A673 (cell line): ENCODE results near the gene RGMA. TPM values are rescaled to one million over a fixed set of nuclear protein-coding genes. Genes with fewer than 3 reads are reported as not detected.

Source experiments
- BruUV-seq: library from RNA; stranded (reverse); fragments of 400-500 nt; replicated peaks from 2 replicates; lab custom pipeline; 2021; lab: Mats Ljungman, UMichigan
- CTCF ChIA-PET: fragments of 300-600 bp; sonication (Branson Sonifier 250); formaldehyde crosslinking; loops from one replicate; lab custom pipeline; 2022; ENCODE audit warnings: antibody characterized with exemption; lab: Charles Lee
- POLR2A ChIA-PET: fragments of 300-600 bp; sonication (Branson Sonifier 250); formaldehyde crosslinking; loops from one replicate; lab custom pipeline; 2022; ENCODE audit warnings: antibody characterized with exemption; ENCODE audit not compliant: low non-redundant PET; lab: Charles Lee
- DNase-seq: peaks from one replicate; pipeline ENCODE4 v3.0.0-alpha.2; 2015; ENCODE audit warnings: low spot score
- H3K27ac ChIP-seq: fragments of 200-600 bp; sonication (generic); 2 replicates; pipeline ENCODE4 v1.5.1; 2016; ENCODE audit warnings: mixed run types, low read depth, mild to moderate bottlenecking, mixed read lengths, antibody characterized with exemption, low read length; ENCODE audit not compliant: poor library complexity, severe bottlenecking
- H3K27me3 ChIP-seq: fragments of 200-600 bp; sonication (generic); replicated peaks from 2 replicates; pipeline ENCODE4 v1.6.1; 2017; ENCODE audit warnings: mixed run types, low read depth, mild to moderate bottlenecking, mixed read lengths, antibody characterized with exemption, low read length; ENCODE audit not compliant: insufficient read depth, poor library complexity
- H3K36me3 ChIP-seq: fragments of 200-600 bp; sonication (generic); 2 replicates; pipeline ENCODE4 v1.6.1; 2016; ENCODE audit warnings: mixed run types, mild to moderate bottlenecking, mixed read lengths, antibody characterized with exemption, low read length; ENCODE audit not compliant: insufficient read depth, poor library complexity, severe bottlenecking
- H3K4me1 ChIP-seq: fragments of 200-600 bp; sonication (generic); 2 replicates; pipeline ENCODE4 v1.6.1; 2017; ENCODE audit warnings: mixed run types, mild to moderate bottlenecking, mixed read lengths, antibody characterized with exemption, low read length; ENCODE audit not compliant: insufficient read depth, poor library complexity, severe bottlenecking
- H3K4me3 ChIP-seq: fragments of 200-600 bp; sonication (generic); 2 replicates; pipeline ENCODE4 v1.5.1; 2016; ENCODE audit warnings: low read depth, mixed run types, mild to moderate bottlenecking, mixed read lengths, low read length; ENCODE audit not compliant: poor library complexity, severe bottlenecking
- H3K9me3 ChIP-seq: fragments of 200-600 bp; sonication (generic); 2 replicates; pipeline ENCODE4 v1.6.1; 2016; ENCODE audit warnings: mixed run types, low read depth, mild to moderate bottlenecking, mixed read lengths, antibody characterized with exemption, low read length; ENCODE audit not compliant: poor library complexity, severe bottlenecking
- EZH2 ChIP-seq: fragments of 200-600 bp; sonication (generic); IDR thresholded peaks from 2 replicates; pipeline ENCODE4 v1.6.1; 2017; ENCODE audit warnings: borderline replicate concordance, low read depth, mild to moderate bottlenecking, mixed read lengths, antibody characterized with exemption, low read length; ENCODE audit not compliant: poor library complexity, severe bottlenecking
- intact Hi-C: fragments of 100-400 bp; cut with micrococcal nuclease; formaldehyde crosslinking; loops from one replicate; pipeline ENCODE4 v1.10.0; 2022; ENCODE audit not compliant: unreplicated experiment
- total RNA-seq: library from RNA; stranded (reverse); gene quantifications from 2 replicates; pipeline ENCODE4 v1.2.3, GENCODE V29; 2021
- TF ChIP-seq, protein P1 (sequence below): fragments of 300-800, 200-600 bp; sonication (generic); conservative IDR thresholded peaks from 2 replicates; pipeline ENCODE4 v1.5.1; 2017; ENCODE audit warnings: low read depth, mild to moderate bottlenecking, antibody characterized with exemption, low read length, moderate library complexity, mixed read lengths

The RGMA gene
- total RNA-seq, 1 experiment from 2014 or later: 5.0 TPM

- DNase-seq: no peak
These were observed 20.5 kb upstream of the RGMA start for GRCh38 chr15:93109336-93110102.

GRCh38 chr15:93107646-93108045 is 18.6 kb upstream of the RGMA start:
- DNase-seq: no peak
- no peak overlapping the region for H3K4me3 ChIP-seq
- ChIA-PET POLR2A (no interaction called here), CTCF (no interaction called here)
- intact Hi-C loops: no loop called here
- H3K27me3 ChIP-seq: no peaks in the 10 kb centered on the region
- H3K36me3 ChIP-seq: no peaks in the 10 kb centered on the region
- no peak overlapping the region for H3K27ac ChIP-seq
- no peaks in the 10 kb centered on the region for H3K9me3 ChIP-seq
- BruUV-seq: no TSS peak
- TF ChIP-seq, protein P1, sequence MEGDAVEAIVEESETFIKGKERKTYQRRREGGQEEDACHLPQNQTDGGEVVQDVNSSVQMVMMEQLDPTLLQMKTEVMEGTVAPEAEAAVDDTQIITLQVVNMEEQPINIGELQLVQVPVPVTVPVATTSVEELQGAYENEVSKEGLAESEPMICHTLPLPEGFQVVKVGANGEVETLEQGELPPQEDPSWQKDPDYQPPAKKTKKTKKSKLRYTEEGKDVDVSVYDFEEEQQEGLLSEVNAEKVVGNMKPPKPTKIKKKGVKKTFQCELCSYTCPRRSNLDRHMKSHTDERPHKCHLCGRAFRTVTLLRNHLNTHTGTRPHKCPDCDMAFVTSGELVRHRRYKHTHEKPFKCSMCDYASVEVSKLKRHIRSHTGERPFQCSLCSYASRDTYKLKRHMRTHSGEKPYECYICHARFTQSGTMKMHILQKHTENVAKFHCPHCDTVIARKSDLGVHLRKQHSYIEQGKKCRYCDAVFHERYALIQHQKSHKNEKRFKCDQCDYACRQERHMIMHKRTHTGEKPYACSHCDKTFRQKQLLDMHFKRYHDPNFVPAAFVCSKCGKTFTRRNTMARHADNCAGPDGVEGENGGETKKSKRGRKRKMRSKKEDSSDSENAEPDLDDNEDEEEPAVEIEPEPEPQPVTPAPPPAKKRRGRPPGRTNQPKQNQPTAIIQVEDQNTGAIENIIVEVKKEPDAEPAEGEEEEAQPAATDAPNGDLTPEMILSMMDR: no peak
- no peak for TF ChIP-seq EZH2
- no peaks in the 10 kb centered on the region for H3K4me1 ChIP-seq

More at GRCh38 chr15:93109336-93110102, 20.5 kb upstream of the RGMA start:
- Histone ChIP-seq H3K36me3 (no peaks in the 10 kb centered on the region), H3K27ac (no peak overlapping the region), H3K4me1 (no peaks in the 10 kb centered on the region), H3K4me3 (no peak overlapping the region), H3K27me3 (no peaks in the 10 kb centered on the region), H3K9me3 (no peaks in the 10 kb centered on the region)
- no TSS peak for BruUV-seq
- ChIA-PET POLR2A (no interaction called here), CTCF (no interaction called here)
- TF ChIP-seq EZH2: no peak
- TF ChIP-seq, protein P1: no peak
- intact Hi-C loops: no loop called here

DNA sequence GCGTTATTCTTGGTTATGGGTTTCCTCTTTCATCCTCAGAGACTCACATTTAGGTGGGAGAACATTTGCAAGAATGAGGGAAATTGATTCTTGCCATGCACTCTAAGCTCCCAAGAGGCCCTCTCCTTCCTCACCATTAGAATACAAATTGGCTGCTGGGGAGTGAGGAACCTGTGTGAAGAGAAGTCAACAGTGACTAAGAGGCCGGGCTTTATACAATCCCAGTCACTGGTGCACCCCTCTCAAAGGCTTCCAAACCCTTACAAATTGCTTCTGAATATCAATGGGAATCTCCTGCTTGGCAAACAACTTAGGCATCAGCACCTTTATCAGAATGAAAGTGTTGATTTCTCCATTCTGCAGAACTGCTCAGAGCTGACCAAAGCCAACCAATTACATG is 16.5 kb upstream of the RGMA start:
- H3K27ac ChIP-seq: no peak overlapping the region
- DNase-seq: no peak
- H3K9me3 ChIP-seq: no peaks in the 10 kb centered on the region
- CTCF ChIA-PET: no interaction called here
- no TSS peak for BruUV-seq
- no peaks in the 10 kb centered on the region for H3K27me3 ChIP-seq
- no peaks in the 10 kb centered on the region for H3K4me1 ChIP-seq
- intact Hi-C loops: no loop called here
- POLR2A ChIA-PET: no interaction called here
- H3K4me3 ChIP-seq: no peak overlapping the region
- no peaks in the 10 kb centered on the region for H3K36me3 ChIP-seq
- TF ChIP-seq, protein P1: no peak
- TF ChIP-seq EZH2: no peak
